NCI-H2171 treated with DMSO at 0.1 percent for 48 hours (cell line): ENCODE data around the gene AQP6.
"Not testable (repeated sequence)": the region's sequence is repeated elsewhere in the genome, so short reads cannot be mapped to it uniquely, and the experiment has no call there.

Experiments
- DNase-seq: peaks from one replicate; lab custom pipeline; 2025; lab: John Stamatoyannopoulos, UW

Gene AQP6

GRCh38 chr12:49970658-49971057 lies 2.1 kb upstream of the AQP6 start:
- DNase-seq: no peak

GRCh38 chr12:49971141-49971540 lies 1.6 kb upstream of the AQP6 start:
- no peak for DNase-seq

- no peak for DNase-seq
These were observed 618 bp upstream of the AQP6 start for GRCh38 chr12:49972129-49972528.

- no peak for DNase-seq
These were observed 649 bp downstream of the AQP6 start for GRCh38 chr12:49973361-49973830.

- DNase-seq: no peak
These were observed 1.5 kb downstream of the AQP6 start for GRCh38 chr12:49974231-49974675.

- DNase-seq: no peak
These were observed 2.0 kb downstream of the AQP6 start for GRCh38 chr12:49974677-49975317.

- DNase-seq: no peak
These were observed 2.6 kb downstream of the AQP6 start for GRCh38 chr12:49975318-49975761.

- DNase-seq: no peak
These were observed 3.8 kb downstream of the AQP6 start for GRCh38 chr12:49976557-49976956.

GRCh38 chr12:49978125-49978524 lies 5.4 kb downstream of the AQP6 start:
- no peak for DNase-seq

- DNase-seq: peak; percentile 41
These were observed 6.4 kb downstream of the AQP6 start for GRCh38 chr12:49979016-49979586.

- no peak for DNase-seq
These were observed 7.0 kb downstream of the AQP6 start for GRCh38 chr12:49979791-49980190.

GRCh38 chr12:49980501-49981349 lies 8.0 kb downstream of the AQP6 start:
- DNase-seq: no peak

- no peak for DNase-seq
These were observed 9.7 kb downstream of the AQP6 start for GRCh38 chr12:49982246-49983087.

GRCh38 chr12:49983892-49984291 lies 11.1 kb downstream of the AQP6 start:
- DNase-seq: peak; percentile 28

- peak; percentile 65 for DNase-seq
These were observed 12.0 kb downstream of the AQP6 start for GRCh38 chr12:49984476-49985359.

- peak; percentile 12 for DNase-seq
These were observed 13.2 kb downstream of the AQP6 start for GRCh38 chr12:49985981-49986380.

GRCh38 chr12:49986476-49986875 lies 13.7 kb downstream of the AQP6 start:
- DNase-seq: not testable (repeated sequence)

GRCh38 chr12:49987625-49988303 lies 15.0 kb downstream of the AQP6 start:
- peak; percentile 95 for DNase-seq

- not testable (repeated sequence) for DNase-seq
These were observed 16.7 kb downstream of the AQP6 start for GRCh38 chr12:49989400-49989799.

- DNase-seq: no peak
These were observed 17.5 kb downstream of the AQP6 start for GRCh38 chr12:49990273-49990672.
